ENCODE results near the gene SPEF1. TPM values are rescaled to one million over a fixed set of nuclear protein-coding genes. Genes with fewer than 3 reads are reported as not detected.
A peak's percentile ranks its signal among the peaks of the same experiment; 100 is the strongest.

Gene SPEF1
- total and polyA plus RNA-seq, 2 of the 13 experiments (the other 11 are each of a cell fraction or from before 2014, with no cell fraction given) = 0.11 to 0.27 TPM

GRCh38 chr20:3785240-3786125 is 4.2 kb upstream of the SPEF1 start (continued):
- no peak for TF ChIP-seq ZBTB40 (IDR thresholded peaks at IDR 0.05)
- TF ChIP-seq ZBTB40 (CRISPR knock-in tag; IDR thresholded peaks at IDR 0.05) = no peak
- no peak for TF ChIP-seq SRF (IDR thresholded peaks at IDR 0.05; ENCODE audit: low read depth, low read length)
- TF ChIP-seq LBX2 (CRISPR knock-in tag; IDR thresholded peaks at IDR 0.05; ENCODE audit: borderline replicate concordance) = no peak
- no peak for TF ChIP-seq KLF16 (CRISPR knock-in tag; IDR thresholded peaks at IDR 0.05)
- 0 out of 2 replicates have a peak, but pooled peaks have one; percentile 49 for TF ChIP-seq REL (CRISPR knock-in tag; conservative IDR thresholded peaks at IDR 0.05)
- TF ChIP-seq EP300 (IDR thresholded peaks at IDR 0.05; ENCODE audit: low read depth in 2 of 2, low read length in 2 of 2) = no peak
- TF ChIP-seq EP300 (CRISPR knock-in tag; IDR thresholded peaks at IDR 0.05; ENCODE audit: borderline replicate concordance) = no peak
- TF ChIP-seq HNF4G (IDR thresholded peaks at IDR 0.05; ENCODE audit: borderline replicate concordance, low read depth, low read length) = no peak
- TF ChIP-seq HNF4G (CRISPR knock-in tag; IDR thresholded peaks at IDR 0.05; ENCODE audit: borderline replicate concordance, low read depth) = no peak
- 0 out of 2 replicates have a peak, but pooled peaks have one; percentile 3 for TF ChIP-seq KLF13 (CRISPR knock-in tag; IDR thresholded peaks at IDR 0.05)
- no peak for TF ChIP-seq HNRNPUL1 (IDR thresholded peaks at IDR 0.05; ENCODE audit: low read depth, low read length)
- no peak for TF ChIP-seq CENPT (CRISPR knock-in tag; IDR thresholded peaks at IDR 0.05; ENCODE audit: low read depth)
- TF ChIP-seq SP140L (CRISPR knock-in tag; IDR thresholded peaks at IDR 0.05; ENCODE audit: borderline replicate concordance) = no peak
- no peak for TF ChIP-seq SNRNP70 (IDR thresholded peaks at IDR 0.05; ENCODE audit: low read depth, low read length)
- 0 out of 2 replicates have a peak, but pooled peaks have one; percentile 9 for TF ChIP-seq ZNF501 (CRISPR knock-in tag; IDR thresholded peaks at IDR 0.05)
- no peak for TF ChIP-seq CENPX (CRISPR knock-in tag; IDR thresholded peaks at IDR 0.05)
- TF ChIP-seq HOXD1 (CRISPR knock-in tag; IDR thresholded peaks at IDR 0.05) = no peak
- peak; percentile 64; the same call in 1 of the 2 replicates for TF ChIP-seq HES4 (CRISPR knock-in tag; IDR thresholded peaks at IDR 0.05; ENCODE audit: borderline replicate concordance)
- no peak for TF ChIP-seq ZNF292 (CRISPR knock-in tag; IDR thresholded peaks at IDR 0.05; ENCODE audit: borderline replicate concordance, low read depth)
